Natural killer cell (primary cell): ENCODE results near the gene GKN1. TPM values are rescaled to one million over a fixed set of nuclear protein-coding genes. Genes with fewer than 3 reads are reported as not detected.

Source experiments
- ATAC-seq, 3 donors: fragments of 150-1000 bp in 2 of 3; fragments of 200-7000 bp in 1 of 3; cut with Tn5 transposase; 1 replicate in 1 of 3; 2 replicates in 2 of 3; pipeline ENCODE4 v1.10.0; 2021; ENCODE audit warnings: mild to moderate bottlenecking in 2 of 3, moderate library complexity in 2 of 3
- DNase-seq, 2 donors: peaks; one replicate each; pipeline versions ENCODE4 v3.0.0 to v3.0.0-alpha.2; 2013 to 2021; ENCODE audit warnings: mixed read lengths in 1 of 2
- H3K27ac ChIP-seq: one replicate; pipeline ENCODE4 v1.5.1; 2013; ENCODE audit warnings: mild to moderate bottlenecking, low read length
- H3K27me3 ChIP-seq: one replicate; pipeline ENCODE4 v1.6.1; 2013; ENCODE audit warnings: low read length; ENCODE audit not compliant: control insufficient read depth, insufficient read depth
- H3K36me3 ChIP-seq: one replicate; pipeline ENCODE4 v1.6.1; 2013; ENCODE audit warnings: low read length; ENCODE audit not compliant: control insufficient read depth, insufficient read depth
- H3K4me1 ChIP-seq: one replicate; pipeline ENCODE4 v1.6.1; 2013; ENCODE audit warnings: low read length; ENCODE audit not compliant: control insufficient read depth, insufficient read depth
- H3K4me3 ChIP-seq: one replicate; pipeline ENCODE4 v1.5.1; 2013; ENCODE audit warnings: low read length
- H3K9me3 ChIP-seq: one replicate; pipeline ENCODE4 v1.6.1; 2013; ENCODE audit warnings: low read length; ENCODE audit not compliant: control insufficient read depth, insufficient read depth
- H3K27ac Mint-ChIP-seq, 2 donors: one replicate each; pipeline ENCODE4 v1.8.0; 2022; ENCODE audit warnings: mild to moderate bottlenecking in 2 of 2, mixed read lengths in 2 of 2, moderate library complexity in 1 of 2
- H3K27me3 Mint-ChIP-seq, 2 donors: one replicate each; pipeline ENCODE4 v1.8.0; 2022; ENCODE audit warnings: low read depth in 2 of 2, mixed read lengths in 2 of 2
- H3K36me3 Mint-ChIP-seq: one replicate; pipeline ENCODE4 v1.8.0; 2022; ENCODE audit warnings: mixed read lengths
- H3K4me1 Mint-ChIP-seq, 2 donors: one replicate each; pipeline ENCODE4 v1.8.0; 2022; ENCODE audit warnings: mixed read lengths in 2 of 2
- H3K4me3 Mint-ChIP-seq: one replicate; pipeline ENCODE4 v1.8.0; 2022; ENCODE audit warnings: mild to moderate bottlenecking, moderate library complexity, mixed read lengths
- H3K9me3 Mint-ChIP-seq, 2 donors: one replicate each; pipeline ENCODE4 v1.8.0; 2022; ENCODE audit warnings: mixed read lengths in 2 of 2
- CTCF ChIP-seq: fragments of 200-600 bp; IDR thresholded peaks from one replicate; pipeline ENCODE4 v1.8.0; 2022; ENCODE audit warnings: antibody characterized with exemption
- WGBS: methylation state at CpG from one replicate; pipeline ENCODE4 v1.1.7; 2013; ENCODE audit warnings: missing lambda C conversion rate; ENCODE audit not compliant: insufficient coverage; 5-methylcytosine and 5-hydroxymethylcytosine counted together
- intact Hi-C: fragments of 100-400 bp; cut with micrococcal nuclease; formaldehyde crosslinking; loops from one replicate; pipeline ENCODE4 v1.14.2; 2022
- total RNA-seq, 4 donors: library from RNA; stranded (reverse); fragments of 120-200 nt in 1 of 4; gene quantifications; one replicate each; pipeline versions ENCODE4 v1.2.3 to v1.2.4, GENCODE V29; 2013 to 2022

Gene GKN1
- total RNA-seq, 3 donors from 2014 or later (not counting 1 experiment from before 2014, with no cell fraction given): not detected

DNA sequence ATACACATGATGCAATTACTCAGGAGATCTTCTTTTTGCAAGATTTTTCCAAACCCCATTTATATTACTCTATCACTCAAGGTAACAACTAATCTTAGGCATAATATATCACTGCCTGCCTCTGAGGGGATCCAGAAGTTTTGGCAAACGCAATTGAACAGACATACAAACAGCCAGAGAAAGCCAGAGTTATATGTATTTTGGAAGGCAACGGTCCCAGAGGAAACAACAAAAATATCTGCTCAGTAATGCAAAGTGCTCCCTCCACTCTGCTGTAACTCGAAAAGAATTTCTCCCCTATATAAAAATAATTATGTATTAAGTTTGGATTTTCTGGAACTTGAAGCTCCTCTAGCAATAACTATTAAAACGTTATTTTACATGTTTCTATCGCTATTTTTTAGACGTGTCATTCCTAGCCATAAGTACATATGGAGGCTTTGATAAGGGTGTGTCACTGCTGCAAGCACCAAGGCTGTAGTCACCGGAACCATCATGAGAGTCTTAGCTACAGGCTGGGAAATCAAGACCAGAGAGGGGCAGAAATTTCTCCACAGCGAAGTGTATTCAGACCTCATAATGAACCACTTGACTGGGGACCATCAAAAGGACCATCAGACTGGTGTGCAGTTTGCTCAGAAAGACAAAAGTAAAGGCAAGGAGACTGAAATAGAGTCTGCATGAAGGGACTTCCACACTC lies 3.7 kb upstream of the GKN1 start:
- no peaks in the 10 kb centered on the region for H3K9me3 ChIP-seq

DNA sequence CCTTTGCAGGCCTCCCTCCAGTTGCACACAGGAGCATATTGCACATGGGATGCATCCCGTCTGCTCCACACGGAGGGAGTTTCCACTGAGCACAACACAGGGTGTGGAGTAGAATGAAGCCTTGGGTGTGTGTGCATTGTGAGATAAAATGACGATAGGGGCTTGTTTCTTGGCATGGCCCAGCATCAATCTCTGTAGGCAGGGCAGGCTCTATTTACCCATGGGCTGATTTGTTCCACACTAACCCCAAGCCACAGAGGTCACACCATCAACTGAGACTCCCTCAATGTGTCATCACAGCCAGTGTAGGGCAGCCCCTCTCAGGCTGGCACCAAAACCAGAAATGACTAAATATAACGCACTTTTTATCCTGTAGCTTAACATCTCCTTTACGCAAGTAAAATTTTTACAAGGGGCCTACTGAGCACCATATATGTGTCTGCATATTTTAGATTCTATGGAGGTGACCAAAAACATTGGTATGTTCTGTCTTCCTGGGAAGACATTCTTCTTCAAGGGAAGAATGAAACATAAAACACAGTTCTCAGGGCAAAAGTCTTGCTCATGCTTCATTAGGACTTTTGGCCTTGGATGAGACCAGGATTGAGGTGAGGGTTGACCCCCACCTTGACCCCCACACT lies 2.7 kb upstream of the GKN1 start:
- H3K9me3 ChIP-seq: no peaks in the 10 kb centered on the region
- no peaks in the 10 kb centered on the region for H3K9me3 Mint-ChIP-seq
- H3K36me3 Mint-ChIP-seq: no peaks in the 10 kb centered on the region
- intact Hi-C loops: no loop called here
- TF ChIP-seq CTCF: no peak
- WGBS: 57% methylated on average over 4 of the region's 5 CpGs
- H3K36me3 ChIP-seq: no peaks in the 10 kb centered on the region
- H3K4me3 ChIP-seq: no peak overlapping the region
- H3K27ac ChIP-seq: no peak overlapping the region
- no peaks in the 10 kb centered on the region for H3K27me3 ChIP-seq
- H3K27ac Mint-ChIP-seq: no peak overlapping the region
- ATAC-seq (peak in 2 of 3 donors; percentile 57 to 83), DNase-seq (no peak)
- peaks cover 12 to 24% of the 10 kb centered on the region in 2 donors for H3K27me3 Mint-ChIP-seq
- no peak overlapping the region for H3K4me3 Mint-ChIP-seq
- no peaks in the 10 kb centered on the region for H3K4me1 Mint-ChIP-seq
- H3K4me1 ChIP-seq: no peaks in the 10 kb centered on the region

More for the DNA sequence above, 3.7 kb upstream of the GKN1 start:
- Histone ChIP-seq H3K27me3 (no peaks in the 10 kb centered on the region), H3K27ac (no peak overlapping the region), H3K4me3 (no peak overlapping the region), H3K4me1 (no peaks in the 10 kb centered on the region), H3K36me3 (no peaks in the 10 kb centered on the region)
- H3K9me3 Mint-ChIP-seq: no peaks in the 10 kb centered on the region
- intact Hi-C loops: no loop called here
- WGBS: 86% methylated on average over 7 of the region's 8 CpGs
- no peak for TF ChIP-seq CTCF
- H3K4me1 Mint-ChIP-seq: no peaks in the 10 kb centered on the region
- no peaks in the 10 kb centered on the region for H3K36me3 Mint-ChIP-seq
- no peak for DNase-seq
- no peak overlapping the region for H3K4me3 Mint-ChIP-seq
- no peak for ATAC-seq
- peaks cover 12 to 30% of the 10 kb centered on the region in 2 donors for H3K27me3 Mint-ChIP-seq
- no peak overlapping the region for H3K27ac Mint-ChIP-seq

GRCh38 chr2:68974946-68975665 lies 670 bp downstream of the GKN1 start:
- no peak for TF ChIP-seq CTCF
- DNase-seq: no peak
- Histone ChIP-seq H3K36me3 (no peaks in the 10 kb centered on the region), H3K4me1 (no peaks in the 10 kb centered on the region), H3K9me3 (no peaks in the 10 kb centered on the region), H3K4me3 (no peak overlapping the region), H3K27me3 (peaks cover 4% of the 10 kb centered on the region), H3K27ac (no peak overlapping the region)
- no peak for ATAC-seq
- intact Hi-C loops: no loop called here
- no peaks in the 10 kb centered on the region for H3K9me3 Mint-ChIP-seq
- H3K27ac Mint-ChIP-seq: no peak overlapping the region
- H3K4me3 Mint-ChIP-seq: no peak overlapping the region
- peaks cover 20 to 27% of the 10 kb centered on the region in 2 donors for H3K27me3 Mint-ChIP-seq
- no peaks in the 10 kb centered on the region for H3K4me1 Mint-ChIP-seq
- 84% methylated on average over 8 of the region's 9 CpGs for WGBS
- no peaks in the 10 kb centered on the region for H3K36me3 Mint-ChIP-seq
